ENCODE data around the gene BCOR.
A peak's percentile ranks its signal among the peaks of the same experiment; 100 is the strongest.

Gene BCOR

DNA sequence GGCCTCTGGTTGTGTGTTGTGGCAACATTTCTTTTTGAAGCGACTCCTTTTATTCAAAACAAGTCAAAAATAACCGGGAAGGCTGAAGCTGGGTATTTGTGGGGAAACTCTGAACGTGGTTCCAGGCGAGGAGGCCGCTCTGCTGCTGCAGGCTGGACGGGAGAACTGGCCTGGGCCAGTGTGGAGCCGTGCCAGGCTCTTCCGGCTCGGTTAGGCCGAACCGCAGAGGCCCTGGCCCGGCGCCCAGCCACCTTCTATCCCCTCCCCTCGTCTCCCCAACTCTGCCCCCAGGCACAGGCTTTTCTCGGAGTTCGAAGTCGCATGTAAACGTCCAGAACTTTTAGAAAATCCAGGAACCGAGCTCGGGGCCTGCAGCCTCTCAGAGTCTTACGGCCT, 2.4 kb upstream of the BCOR start:
- DNase-seq (ENCODE audit: extremely low spot score, insufficient read length, low read depth) (no peak), FAIRE-seq (no peak)

DNA sequence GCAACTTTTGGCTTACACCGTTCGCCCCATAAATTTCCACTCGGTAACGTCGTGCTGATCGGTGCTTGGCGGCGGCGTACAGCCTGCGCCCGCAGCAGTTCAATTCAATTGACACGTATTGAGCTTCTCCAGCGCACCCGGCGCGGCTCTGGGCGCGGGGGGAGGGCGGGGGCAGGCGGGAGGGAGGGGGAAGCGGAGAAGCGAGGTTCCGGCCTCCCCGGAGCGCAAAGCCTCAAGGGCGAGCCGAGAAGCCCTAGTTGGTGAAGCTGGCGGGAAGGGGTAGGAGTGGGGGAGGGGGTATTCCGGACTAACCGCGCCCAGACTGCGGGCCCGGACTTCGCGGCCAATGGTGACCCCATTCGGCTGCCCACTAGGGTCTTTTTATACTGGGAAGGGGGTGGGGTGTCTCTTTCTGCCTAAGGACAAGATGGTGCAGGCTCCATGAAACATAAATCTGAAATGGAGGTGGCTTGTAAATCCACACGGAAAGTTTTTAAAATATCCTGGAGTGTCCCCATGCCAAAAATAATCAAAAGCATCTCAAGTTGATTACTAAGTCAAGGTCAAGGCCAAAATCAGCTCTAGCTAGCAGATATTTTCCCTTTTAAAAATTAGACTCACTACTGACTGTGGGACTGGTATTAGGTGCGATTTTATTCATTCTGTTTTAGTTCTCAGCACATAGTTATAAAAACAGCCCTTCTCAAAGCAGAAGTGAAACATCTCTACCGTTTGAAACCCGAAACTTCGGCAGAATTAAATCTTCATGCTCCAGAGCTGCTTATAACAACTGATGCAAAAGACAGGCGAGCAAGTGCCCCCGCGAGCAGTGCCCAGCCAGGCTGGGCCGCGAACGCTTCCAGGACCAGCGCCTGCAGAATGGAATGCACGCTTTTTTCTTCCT, 1.5 kb upstream of the BCOR start:
- FAIRE-seq = peak; percentile 99

DNA sequence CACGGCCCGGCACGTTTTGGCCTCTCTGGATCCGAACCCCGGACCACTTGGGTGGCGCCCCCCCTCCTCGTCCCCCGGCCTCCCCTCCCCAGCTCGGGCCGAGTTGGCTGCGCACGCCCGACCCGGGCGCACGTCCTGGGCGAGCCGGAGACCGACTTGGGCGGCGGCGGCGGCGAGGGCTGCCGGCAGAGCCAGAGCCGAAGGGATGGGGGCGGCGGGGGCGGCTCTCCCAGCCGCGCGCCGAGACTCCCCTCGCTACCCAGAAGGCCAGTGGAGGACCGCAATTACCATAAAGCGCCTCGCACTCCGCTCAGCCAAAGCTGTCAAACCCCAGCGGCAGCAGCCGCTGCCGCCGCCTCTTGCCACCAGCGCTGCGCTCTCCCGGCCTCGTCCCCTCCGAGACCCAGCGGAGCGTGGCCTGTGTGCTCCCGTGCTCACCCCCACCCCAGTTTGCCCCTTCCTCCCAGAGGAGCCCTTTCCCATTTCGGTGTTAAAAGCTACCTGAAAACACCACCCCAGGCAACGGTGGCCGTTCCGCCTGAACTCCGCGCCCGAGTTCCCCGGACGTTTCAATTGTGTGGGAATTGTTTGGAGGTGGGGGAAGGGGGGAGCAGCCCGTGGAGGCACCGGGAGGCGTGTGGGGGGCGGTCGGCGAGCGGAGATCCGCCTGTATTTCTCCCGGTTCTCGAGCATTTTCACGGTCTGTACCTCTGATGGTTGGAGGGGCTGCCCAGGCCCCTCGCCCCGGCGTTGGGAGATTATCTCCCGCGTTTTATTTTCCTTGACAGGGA, 701 bp upstream of the BCOR start:
- FAIRE-seq (peak; percentile 90), DNase-seq (ENCODE audit: extremely low spot score, insufficient read length, low read depth) (no peak)

More for the DNA sequence above, 1.5 kb upstream of the BCOR start:
- DNase-seq (ENCODE audit: extremely low spot score, insufficient read length, low read depth) = no peak

DNA sequence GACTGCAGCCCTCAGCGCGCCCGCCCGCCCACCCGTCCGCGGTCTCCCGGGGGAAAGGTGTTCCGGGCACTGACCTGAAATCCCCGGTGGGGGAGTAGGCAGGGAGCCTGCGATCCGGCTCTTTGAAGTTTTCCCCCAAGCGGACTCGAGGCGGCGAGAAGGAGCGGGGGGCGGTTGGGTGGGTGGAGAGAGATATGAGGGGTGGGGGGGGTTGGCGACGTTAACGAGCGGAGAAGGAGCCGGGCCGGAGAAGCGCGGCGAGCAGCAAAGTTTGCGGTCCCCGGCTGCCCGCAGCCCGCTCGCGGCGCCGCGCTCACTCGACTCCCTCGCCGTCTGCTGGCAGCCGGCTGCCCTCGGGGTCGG, 636 bp downstream of the BCOR start:
- FAIRE-seq (peak; percentile 53), DNase-seq (ENCODE audit: extremely low spot score, insufficient read length, low read depth) (no peak)

DNA sequence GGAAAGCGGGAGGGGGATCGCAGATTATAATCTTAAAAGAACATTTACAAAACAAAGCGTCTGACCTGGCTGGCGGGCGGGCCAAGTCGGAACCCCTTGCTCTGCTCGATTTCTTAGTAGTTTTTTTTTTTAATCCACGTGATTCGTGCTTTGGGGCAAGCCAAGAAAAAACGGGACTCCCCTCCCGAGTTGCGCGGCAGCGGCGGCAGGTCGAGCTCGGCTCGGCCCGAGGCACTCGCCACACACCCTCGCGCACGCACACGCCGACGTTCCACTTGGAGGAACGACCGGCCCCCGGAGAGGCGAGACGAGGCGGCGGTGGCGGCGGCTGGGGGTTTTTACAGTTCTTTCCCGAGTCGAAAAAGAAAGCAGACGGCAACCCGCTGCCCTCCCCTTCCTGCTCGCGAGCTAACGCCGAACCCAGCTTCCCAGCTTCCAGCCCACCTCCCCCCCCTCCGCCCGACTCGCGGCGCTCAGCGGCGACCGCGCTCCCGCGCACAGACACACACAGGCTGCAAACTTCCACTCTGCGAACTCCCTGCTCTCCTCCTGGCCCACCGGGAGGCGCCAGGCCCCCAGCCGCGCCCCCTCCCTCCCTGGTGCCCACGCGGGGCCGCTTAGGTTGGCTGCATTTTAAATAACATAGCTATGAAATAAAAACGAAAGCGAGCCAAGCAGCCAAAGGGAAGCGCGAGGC, 1.2 kb downstream of the BCOR start:
- no peak for DNase-seq (ENCODE audit: extremely low spot score, insufficient read length, low read depth)
- peak; percentile 65 for FAIRE-seq

DNA sequence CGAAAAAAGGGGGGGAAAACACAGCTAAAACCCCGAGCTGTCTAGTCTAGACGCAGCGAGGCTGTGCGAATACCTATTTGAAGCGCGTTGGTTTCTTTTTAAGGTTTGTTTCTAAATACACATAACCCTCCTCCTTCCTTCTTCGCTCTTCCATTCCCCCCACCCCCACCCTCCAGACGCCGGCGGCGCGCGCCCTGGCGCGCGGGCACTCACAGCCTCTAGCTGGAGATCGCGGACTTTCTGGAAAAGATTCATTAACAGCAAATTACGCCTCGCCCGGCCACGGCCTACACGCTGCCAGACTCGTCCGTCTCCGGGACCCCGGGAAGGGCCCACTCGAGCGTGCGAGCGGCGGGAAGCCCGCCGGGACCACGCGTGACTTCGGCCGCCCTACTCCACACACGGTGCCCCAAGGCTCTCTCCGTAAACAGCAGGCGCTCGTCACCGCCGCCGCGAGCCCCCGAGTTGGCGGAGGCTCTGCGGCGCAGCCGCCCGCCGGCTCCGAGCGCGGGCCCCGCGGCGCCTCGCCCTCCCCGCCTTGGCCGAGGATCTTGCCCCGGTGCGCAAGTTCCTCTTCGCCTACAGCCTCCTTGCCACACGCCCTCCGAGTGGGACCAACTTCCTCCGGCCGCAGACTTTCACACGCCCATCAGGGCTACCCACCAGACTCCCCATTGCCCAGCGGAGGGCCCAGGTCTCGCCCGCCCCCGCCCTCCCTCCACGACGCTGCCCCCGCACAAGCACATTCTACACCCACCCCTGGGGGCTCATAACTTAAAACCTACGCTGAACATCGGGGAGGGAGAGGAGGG, 2.0 kb downstream of the BCOR start:
- peak; percentile 67 for FAIRE-seq
- DNase-seq (ENCODE audit: extremely low spot score, insufficient read length, low read depth) = no peak

DNA sequence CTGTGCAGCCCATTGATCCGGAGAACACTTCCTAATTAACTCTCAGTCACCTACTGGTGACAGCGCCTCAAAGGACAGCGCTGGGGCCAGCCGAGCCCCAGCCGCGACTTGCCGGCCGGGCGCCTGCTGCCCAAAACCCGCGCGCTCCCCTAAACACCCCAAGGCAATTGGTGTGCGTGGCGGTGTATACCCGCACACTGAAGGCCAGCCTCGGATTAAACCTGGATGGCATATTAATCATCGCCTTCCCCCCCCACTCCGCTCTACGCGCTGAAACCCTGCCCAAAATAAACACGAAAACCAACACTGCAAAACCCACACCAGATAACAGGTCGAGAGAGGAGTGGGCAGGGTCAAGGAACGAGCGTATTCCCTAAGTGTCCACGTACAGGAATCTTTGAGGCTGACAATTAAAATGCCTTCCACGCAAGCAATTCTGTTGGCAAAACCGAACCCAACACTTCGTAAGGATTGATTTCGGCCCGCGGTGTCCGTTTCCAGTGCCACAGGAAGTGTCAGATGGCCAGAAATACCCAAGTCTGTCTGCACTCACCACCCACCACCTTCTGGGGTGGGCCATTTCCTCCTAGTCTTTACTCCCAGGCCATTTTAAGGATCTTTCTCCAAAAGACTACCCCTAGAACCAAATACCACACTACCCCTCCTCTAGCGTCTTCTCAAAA, 2.7 kb downstream of the BCOR start:
- peak; percentile 69 for FAIRE-seq
- DNase-seq (ENCODE audit: extremely low spot score, insufficient read length, low read depth) = no peak

DNA sequence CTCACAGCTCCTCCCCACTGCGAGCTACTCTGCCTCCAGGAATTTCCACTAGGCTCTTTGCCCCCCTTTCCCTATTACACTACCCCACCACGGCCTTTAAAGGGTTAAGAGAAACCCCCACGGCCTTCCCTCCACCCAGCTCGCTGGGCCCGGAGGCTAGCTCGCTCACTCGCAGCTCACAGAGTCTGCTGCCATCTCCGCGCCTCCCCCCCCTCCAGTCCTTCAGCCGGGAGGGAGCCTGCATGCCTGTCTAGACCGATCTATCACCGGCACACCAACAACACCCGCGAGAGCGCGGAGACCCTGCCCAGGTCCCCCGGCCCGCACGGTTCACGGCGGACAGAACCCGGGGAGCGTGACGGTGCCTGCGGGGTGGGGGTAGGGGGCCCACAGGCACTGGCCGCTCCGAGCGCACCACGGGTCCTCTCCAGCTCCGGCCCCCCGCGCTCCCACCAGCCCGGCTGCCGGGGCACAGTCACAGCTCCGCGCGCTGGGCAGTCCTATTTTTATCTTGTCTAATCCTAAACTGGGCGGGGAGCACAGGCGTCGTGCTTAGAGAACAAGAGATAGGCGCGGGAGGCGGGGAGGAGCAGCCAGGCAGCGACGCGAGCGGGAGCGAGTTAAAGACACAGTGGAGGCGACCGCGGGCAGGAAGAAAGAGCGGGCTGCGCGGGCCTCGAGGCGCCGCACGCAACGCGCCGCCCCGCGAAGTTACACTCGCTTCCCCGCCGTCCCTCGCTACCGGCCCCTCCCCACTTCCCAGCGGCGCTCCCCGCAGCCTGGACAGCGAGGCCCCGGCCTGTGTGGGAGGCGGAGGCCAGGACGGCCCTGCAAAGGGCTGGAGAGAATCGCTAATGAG, 3.5 kb downstream of the BCOR start:
- no peak for DNase-seq (ENCODE audit: extremely low spot score, insufficient read length, low read depth)
- peak; percentile 73 for FAIRE-seq

DNA sequence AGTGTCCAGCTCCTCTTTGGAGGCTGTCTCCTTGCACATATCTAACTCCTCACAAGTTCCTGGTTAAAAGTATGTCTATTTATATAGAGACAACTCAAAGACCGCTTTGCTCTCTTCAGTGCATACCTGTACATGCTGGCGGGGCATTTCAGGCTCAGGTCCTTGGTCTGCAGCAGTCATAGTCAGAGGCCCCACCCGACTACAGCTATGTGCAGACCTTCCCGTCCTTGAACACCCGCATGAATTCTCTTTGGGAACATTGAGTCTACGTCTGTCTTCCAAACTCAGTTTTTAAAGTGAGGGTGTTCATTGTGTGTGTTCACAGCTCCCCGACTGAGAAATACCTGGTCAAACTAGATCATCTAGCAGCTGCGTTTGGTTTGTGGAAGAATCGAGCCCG, 4.2 kb downstream of the BCOR start:
- FAIRE-seq (peak; percentile 56), DNase-seq (ENCODE audit: extremely low spot score, insufficient read length, low read depth) (no peak)

DNA sequence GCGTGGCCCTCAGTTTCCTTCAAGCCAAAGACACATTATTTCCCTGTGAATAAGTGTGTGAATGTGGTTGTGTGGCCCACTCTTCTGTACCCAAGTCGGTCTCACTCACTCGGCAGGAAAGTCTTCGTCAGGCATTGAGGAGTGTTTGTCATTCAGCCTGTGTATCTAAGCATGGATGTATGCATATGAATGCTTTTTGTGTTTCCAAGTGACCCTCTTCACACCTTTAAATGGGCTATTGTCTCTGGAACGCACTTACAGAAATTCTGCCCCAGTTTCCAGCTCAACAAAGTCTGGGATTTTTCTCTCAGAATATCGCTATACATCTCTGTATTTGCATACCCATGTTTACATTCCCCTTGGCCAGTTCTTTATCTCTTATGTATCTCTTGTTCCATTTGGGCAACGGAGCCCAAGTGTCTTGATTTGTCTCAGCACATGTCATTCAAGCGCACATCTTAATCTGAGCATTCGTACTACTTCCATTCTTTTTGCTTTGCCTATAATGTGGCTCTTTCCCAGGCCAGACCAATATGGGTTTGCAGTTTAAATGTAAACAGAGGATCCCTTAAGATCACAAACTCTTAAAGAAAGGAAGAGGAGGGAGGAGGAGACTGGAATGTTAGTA, 4.8 kb downstream of the BCOR start:
- FAIRE-seq (no peak), DNase-seq (ENCODE audit: extremely low spot score, insufficient read length, low read depth) (no peak)

DNA sequence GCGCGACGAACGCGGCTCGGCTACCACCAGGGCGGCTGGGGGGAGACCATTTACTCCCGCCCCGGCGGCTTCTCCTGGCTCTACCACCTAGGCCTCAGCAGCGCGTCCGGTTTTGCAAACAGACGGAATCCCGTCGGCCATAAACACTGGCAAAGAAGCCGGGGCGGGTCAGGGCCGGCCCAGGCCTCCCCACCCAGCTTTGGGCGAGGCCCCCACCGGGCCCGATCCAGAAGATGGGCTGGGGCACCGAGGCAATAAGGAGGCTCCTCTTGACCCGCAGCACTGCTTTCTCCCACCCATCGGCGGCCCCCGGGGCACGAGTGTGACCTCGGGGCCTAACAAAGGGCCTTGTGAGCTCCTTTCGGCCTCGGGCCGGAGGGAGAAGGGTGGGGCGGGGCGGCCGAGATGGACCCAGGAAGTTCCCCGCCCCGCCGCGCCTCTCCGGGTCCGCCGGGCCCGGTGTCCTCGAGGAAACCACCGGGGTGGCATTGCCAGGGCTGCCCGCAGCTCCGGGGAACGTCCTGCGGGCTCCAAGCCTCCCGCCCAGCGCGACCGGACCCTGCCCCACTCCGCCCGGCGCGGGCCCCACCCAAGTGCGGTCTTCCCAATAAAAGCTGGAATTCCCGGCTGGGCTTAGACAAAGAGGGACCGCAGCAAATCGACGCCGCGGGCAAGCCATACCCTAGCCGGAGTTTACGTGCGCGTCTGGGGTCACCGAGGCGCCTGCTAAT, 5.9 kb downstream of the BCOR start:
- FAIRE-seq (no peak), DNase-seq (ENCODE audit: extremely low spot score, insufficient read length, low read depth) (no peak)

DNA sequence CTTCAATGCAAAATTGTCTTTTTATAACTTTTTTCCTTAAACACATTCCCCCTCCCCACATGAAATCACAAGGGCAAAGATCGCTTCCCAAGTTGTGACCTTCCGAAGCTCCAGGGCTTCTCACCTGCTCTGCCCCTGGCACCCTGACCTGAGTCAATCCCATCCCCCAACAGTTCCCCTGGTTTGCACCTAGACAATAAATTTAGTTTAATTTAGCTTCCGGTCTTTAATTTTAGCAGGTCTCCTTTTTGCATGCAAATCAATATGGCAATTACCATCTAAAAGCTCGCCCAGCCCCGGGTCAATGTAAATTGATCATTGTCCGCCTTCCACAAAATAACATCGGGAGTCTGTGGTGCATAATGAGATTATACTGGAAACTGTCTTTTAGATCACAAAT, 6.8 kb downstream of the BCOR start:
- DNase-seq (ENCODE audit: extremely low spot score, insufficient read length, low read depth) (no peak), FAIRE-seq (no peak)

DNA sequence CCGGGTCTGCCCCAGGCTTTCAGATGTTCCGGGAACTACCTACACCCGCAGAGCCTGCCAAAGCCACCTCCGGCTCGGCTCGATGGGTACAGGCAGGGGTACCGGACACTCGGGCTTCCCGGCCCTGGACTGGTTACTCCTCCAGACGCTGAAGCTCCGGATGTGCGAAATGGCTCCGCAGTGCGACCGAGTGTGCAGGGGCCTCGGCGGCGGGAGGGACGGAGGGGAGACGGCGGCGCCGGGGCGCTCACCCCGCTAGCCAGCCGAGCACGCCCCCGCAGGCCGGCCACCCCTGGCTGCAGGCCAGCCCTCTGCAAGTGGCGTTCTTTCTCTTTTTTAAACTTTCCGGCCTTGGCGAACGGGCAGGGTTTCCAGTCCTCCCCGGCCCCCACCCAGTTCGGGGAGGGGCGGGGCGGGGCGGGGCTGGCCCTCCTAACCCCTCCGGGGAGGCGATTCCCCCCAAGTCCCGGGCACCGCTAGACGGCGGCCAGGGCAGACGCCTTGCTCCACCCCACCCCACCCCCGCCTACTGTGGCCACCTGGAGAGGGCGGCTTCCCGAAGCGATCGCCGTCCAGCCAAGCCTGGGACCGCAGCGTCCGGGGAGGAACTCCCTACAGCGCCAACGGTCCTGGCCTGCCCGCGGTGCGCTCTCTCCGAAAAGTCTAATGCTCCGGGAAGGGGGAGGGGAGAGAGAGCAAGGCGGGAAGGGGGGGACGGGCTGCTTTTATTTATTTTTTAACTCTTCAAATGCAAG, 7.5 kb downstream of the BCOR start:
- DNase-seq (ENCODE audit: extremely low spot score, insufficient read length, low read depth) (no peak), FAIRE-seq (no peak)

DNA sequence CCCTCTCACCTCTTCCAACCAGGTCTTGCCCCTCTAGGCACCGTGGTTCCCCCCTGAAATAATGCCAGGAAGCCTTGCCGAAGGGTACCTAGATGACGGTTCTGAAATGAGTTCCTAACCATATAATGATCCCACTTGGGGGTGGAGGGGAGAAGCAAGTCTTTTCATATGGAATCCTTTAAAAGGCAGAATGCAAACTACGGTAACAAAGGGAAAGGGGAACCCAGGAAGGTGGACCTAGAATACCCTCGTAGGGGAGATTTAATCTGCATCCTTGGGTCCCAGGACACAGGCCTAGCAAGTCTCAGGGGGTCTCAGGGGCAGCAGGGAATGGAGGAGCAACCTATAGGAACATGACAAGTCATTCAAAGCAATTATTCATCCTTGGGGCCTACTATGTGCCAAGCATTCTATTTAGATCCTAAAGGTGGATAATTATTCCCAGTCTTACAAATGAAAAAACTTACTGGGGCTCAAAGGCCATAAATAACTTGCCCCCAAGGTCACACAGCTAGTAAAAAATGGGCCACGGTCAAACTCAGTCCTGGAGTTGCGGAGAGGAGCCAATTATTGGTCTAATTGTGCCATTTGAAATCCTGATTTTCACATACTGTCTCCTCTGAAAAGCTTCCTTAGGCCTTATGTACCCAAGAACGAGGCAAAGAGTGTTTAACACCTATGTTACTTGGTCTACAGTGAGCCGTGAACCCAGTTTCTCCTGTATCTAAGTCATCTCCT, 8.8 kb downstream of the BCOR start:
- FAIRE-seq = no peak
- no peak for DNase-seq (ENCODE audit: extremely low spot score, insufficient read length, low read depth)

DNA sequence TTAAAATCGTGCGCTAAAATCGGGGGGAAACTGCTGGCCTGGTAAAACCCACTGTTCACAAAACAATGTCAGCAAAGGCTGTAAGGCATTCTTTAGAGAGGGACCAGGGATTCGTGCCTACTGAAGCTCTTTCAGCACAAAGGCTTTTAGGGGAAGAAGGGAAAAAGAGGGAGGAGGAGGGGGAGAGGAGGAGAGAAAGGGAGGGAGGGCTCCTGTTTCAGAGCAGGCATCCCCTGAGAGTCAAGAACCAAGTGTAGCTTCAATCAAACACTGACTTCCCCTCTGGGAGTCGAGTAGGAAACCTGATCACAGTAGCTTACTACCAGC, 9.5 kb downstream of the BCOR start:
- FAIRE-seq (no peak), DNase-seq (ENCODE audit: extremely low spot score, insufficient read length, low read depth) (no peak)
